Psoas muscle (tissue), 8 donors: ENCODE measurements around the gene VMO1. TPM values are rescaled to one million over a fixed set of nuclear protein-coding genes. Genes with fewer than 3 reads are reported as not detected.

Source experiments
- ATAC-seq, 4 donors: fragments of 200-7000 bp; cut with Tn5 transposase; one replicate each; pipeline ENCODE4 v1.9.1; 2020; ENCODE audit warnings: moderate library complexity in 3 of 4, mild to moderate bottlenecking in 2 of 4
- DNase-seq, 2 donors: peaks; one replicate each; pipeline ENCODE4 v3.0.0-alpha.2; 2020
- H3K27ac ChIP-seq: fragments of 200-600 bp; one replicate; pipeline ENCODE4 v1.8.0; 2022
- H3K27me3 ChIP-seq, 3 donors: fragments of 200-600 bp in 1 of 3; one replicate each; pipeline versions ENCODE4 v1.6.1 to v1.8.0; 2013 to 2022; ENCODE audit warnings: low read length in 2 of 3, mild to moderate bottlenecking in 2 of 3, moderate library complexity in 1 of 3; ENCODE audit not compliant: insufficient read depth in 3 of 3
- H3K36me3 ChIP-seq, 2 donors: fragments of 200-600 bp in 1 of 2; one replicate each; pipeline versions ENCODE4 v1.6.1 to v1.8.0; 2013 to 2022; ENCODE audit warnings: low read depth in 1 of 2, mild to moderate bottlenecking in 1 of 2, moderate library complexity in 1 of 2; ENCODE audit not compliant: insufficient read depth in 1 of 2
- H3K4me1 ChIP-seq: fragments of 200-600 bp; one replicate; pipeline ENCODE4 v1.8.0; 2022
- H3K4me3 ChIP-seq: fragments of 200-600 bp; one replicate; pipeline ENCODE4 v1.8.0; 2022; ENCODE audit warnings: mild to moderate bottlenecking
- H3K9me3 ChIP-seq: fragments of 200-600 bp; one replicate; pipeline ENCODE4 v1.8.0; 2022
- CTCF ChIP-seq: fragments of 200-600 bp; IDR thresholded peaks from one replicate; pipeline ENCODE4 v1.8.0; 2022; ENCODE audit warnings: antibody characterized with exemption
- WGBS, 3 donors: extraction: QIAGEN DNeasy Blood & Tissue Kit; methylation state at CpG; one replicate each; pipeline versions ENCODE4 v1.1.6 to v1.1.7; 2013; 5-methylcytosine and 5-hydroxymethylcytosine counted together
- intact Hi-C, 2 donors: fragments of 100-400 bp; cut with DNase I; formaldehyde crosslinking; loops; one replicate each; pipeline versions ENCODE4 v1.11.0 to v1.14.2; 2022
- polyA plus RNA-seq, 3 donors: library from polyadenylated mRNA; stranded (reverse); fragments of 200-250 nt; gene quantifications; one replicate each; pipeline ENCODE4 v1.2.3, GENCODE V29; 2013
- total RNA-seq, 4 donors: library from RNA; stranded (reverse); fragmentation: NEBNext Ultra II Directional in 2 of 4; extraction: Animal tissue kit (Norgen Biotek cat#: 25700) in 2 of 4; gene quantifications; one replicate each; pipeline versions ENCODE4 v1.2.1 to v1.2.4, GENCODE V29; 2021 to 2023
- donor health status: healthy with polysubstance abuse.
- donor health status: DM: no; HTN: no; CAD: no; lungs with moderate emphysema.
- donor health status: Bipolar disorder and iron deficiency.
- donor health status: healthy.
- donor health status: DM: yes; HTN: yes; CAD: no.
- donor health status: DM: no; HTN: no; CAD: no.
- donor health status: DM: no; HTN: no; CAD: no.
- donor health status: DM: yes; HTN: yes; CAD: no.

The VMO1 gene
- total and polyA plus RNA-seq, 7 donors = 0.42 to 3.1 (median 0.84) TPM

- H3K36me3 ChIP-seq = no peaks in the 10 kb centered on the region
- TF ChIP-seq CTCF = no peak
- no peaks in the 10 kb centered on the region for H3K4me1 ChIP-seq
- no peaks in the 10 kb centered on the region for H3K9me3 ChIP-seq
- H3K27me3 ChIP-seq = peaks cover 0 to 25% (median 3%) of the 10 kb centered on the region in 3 donors
- H3K4me3 ChIP-seq = no peak overlapping the region
- no peak overlapping the region for H3K27ac ChIP-seq
- DNase-seq (no peak), ATAC-seq (no peak)
- intact Hi-C loops = no loop called here
- WGBS, 3 donors = 91 to 94% (median 93%) methylated on average over 2 of the region's 2 CpGs
Observed at GRCh38 chr17:4769628-4770027, 16.5 kb downstream of the VMO1 start.

- Histone ChIP-seq H3K4me3 (no peak overlapping the region), H3K27ac (no peak overlapping the region), H3K36me3 (no peaks in the 10 kb centered on the region), H3K9me3 (no peaks in the 10 kb centered on the region), H3K4me1 (no peaks in the 10 kb centered on the region), H3K27me3 (peaks cover 0 to 13% (median 3%) of the 10 kb centered on the region in 3 donors)
- ATAC-seq = no peak
- TF ChIP-seq CTCF = no peak
- 78 to 81% (median 80%) methylated on average over 6 of the region's 6 CpGs for WGBS, 3 donors
- no peak for DNase-seq
- intact Hi-C loops = no loop called here
Observed at GRCh38 chr17:4768298-4768697, 17.9 kb downstream of the VMO1 start.

GRCh38 chr17:4766723-4767122 is 19.4 kb downstream of the VMO1 start:
- no peak for DNase-seq
- no peak for TF ChIP-seq CTCF
- intact Hi-C loops = no loop called here
- Histone ChIP-seq H3K27ac (no peak overlapping the region), H3K4me3 (no peak overlapping the region), H3K36me3 (no peaks in the 10 kb centered on the region), H3K27me3 (peaks cover 0 to 7% (median 0%) of the 10 kb centered on the region in 3 donors), H3K9me3 (no peaks in the 10 kb centered on the region), H3K4me1 (no peaks in the 10 kb centered on the region)
- 75 to 79% (median 78%) methylated on average over 9 of the region's 9 CpGs for WGBS, 3 donors
- ATAC-seq = no peak

- no peak for TF ChIP-seq CTCF
- H3K27ac ChIP-seq = no peak overlapping the region
- no peak overlapping the region for H3K4me3 ChIP-seq
- ATAC-seq (no peak), DNase-seq (no peak)
- H3K9me3 ChIP-seq = no peaks in the 10 kb centered on the region
- H3K36me3 ChIP-seq = no peaks in the 10 kb centered on the region
- H3K4me1 ChIP-seq = no peaks in the 10 kb centered on the region
- peaks cover 0 to 5% (median 0%) of the 10 kb centered on the region in 3 donors for H3K27me3 ChIP-seq
- 80 to 85% (median 83%) methylated on average over 3 of the region's 3 CpGs for WGBS, 3 donors
- intact Hi-C loops = no loop called here
Observed at GRCh38 chr17:4766201-4766600, 20.0 kb downstream of the VMO1 start.

- no peak for ATAC-seq
- 61 to 71% (median 69%) methylated on average over 3 of the region's 3 CpGs for WGBS, 3 donors
Observed at GRCh38 chr17:4764595-4764994, 21.6 kb downstream of the VMO1 start.

More at GRCh38 chr17:4764595-4764994, 21.6 kb downstream of the VMO1 start:
- DNase-seq = no peak
- Histone ChIP-seq H3K27me3 (no peaks in the 10 kb centered on the region), H3K9me3 (no peaks in the 10 kb centered on the region), H3K27ac (no peak overlapping the region), H3K36me3 (no peaks in the 10 kb centered on the region), H3K4me3 (no peak overlapping the region), H3K4me1 (no peaks in the 10 kb centered on the region)
- intact Hi-C loops = no loop called here
- TF ChIP-seq CTCF = no peak
